HepG2 (cell line): ENCODE data around the gene ARHGAP19. TPM values are rescaled to one million over a fixed set of nuclear protein-coding genes. Genes with fewer than 3 reads are reported as not detected.

Experiments used
- ATF1 ChIP-seq: IDR thresholded peaks from 2 replicates; pipeline ENCODE4 v1.6.1; 2016; ENCODE audit warnings: mild to moderate bottlenecking, control low read depth
- ELF4 ChIP-seq: sonication (generic); formaldehyde crosslinking; IDR thresholded peaks from 2 replicates; pipeline ENCODE4 v1.5.0; 2020; ENCODE audit warnings: missing genetic modification reagents, mild to moderate bottlenecking, moderate library complexity, borderline replicate concordance
- FIP1L1 ChIP-seq: fragments of 200-400 bp; formaldehyde crosslinking; IDR thresholded peaks from 2 replicates; pipeline ENCODE4 v1.6.1; 2018; ENCODE audit warnings: low read depth, mild to moderate bottlenecking, low read length, moderate library complexity, borderline replicate concordance; ENCODE audit not compliant: insufficient read depth
- FOSL1 ChIP-seq: sonication (generic); formaldehyde crosslinking; IDR thresholded peaks from 2 replicates; pipeline ENCODE4 v1.9.0; 2021; ENCODE audit warnings: missing genetic modification reagents, borderline replicate concordance
- FOXC1 ChIP-seq: sonication (generic); formaldehyde crosslinking; IDR thresholded peaks from 2 replicates; pipeline ENCODE4 v1.8.0; 2022; ENCODE audit warnings: mild to moderate bottlenecking, missing genetic modification reagents, borderline replicate concordance
- NRL ChIP-seq: sonication (generic); formaldehyde crosslinking; IDR thresholded peaks from 2 replicates; pipeline ENCODE4 v1.5.0; 2020; ENCODE audit warnings: missing genetic modification reagents, mild to moderate bottlenecking, moderate library complexity, borderline replicate concordance
- PCBP1 ChIP-seq: fragments of 200-400 bp; formaldehyde crosslinking; IDR thresholded peaks from 2 replicates; pipeline ENCODE4 v1.6.1; 2017; ENCODE audit warnings: mild to moderate bottlenecking, low read depth, low read length, borderline replicate concordance
- PHF5A ChIP-seq: IDR thresholded peaks from one replicate; pipeline ENCODE4 v1.6.1; 2018; ENCODE audit warnings: low read depth, missing genetic modification reagents; ENCODE audit not compliant: unreplicated experiment
- PHF8 ChIP-seq: sonication (generic); formaldehyde crosslinking; IDR thresholded peaks from 2 replicates; pipeline ENCODE4 v1.5.0; 2020; ENCODE audit warnings: missing genetic modification reagents
- POLR2AphosphoS5 ChIP-seq: IDR thresholded peaks from 2 replicates; pipeline ENCODE4 v1.6.1; 2012; ENCODE audit warnings: low read depth, low read length
- STAG1 ChIP-seq: sonication (generic); formaldehyde crosslinking; IDR thresholded peaks from 2 replicates; pipeline ENCODE4 v1.4.0; 2020; ENCODE audit warnings: missing genetic modification reagents
- ZKSCAN1 ChIP-seq: fragments of 150-350 bp; IDR thresholded peaks from 2 replicates; pipeline ENCODE4 v1.6.1; 2014; ENCODE audit warnings: low read length
- ZNF331 ChIP-seq: sonication (generic); formaldehyde crosslinking; IDR thresholded peaks from 2 replicates; pipeline ENCODE4 v1.4.0; 2020; ENCODE audit warnings: missing genetic modification reagents
- ZNF451 ChIP-seq: sonication (generic); formaldehyde crosslinking; IDR thresholded peaks from 2 replicates; pipeline ENCODE4 v1.5.0; 2020; ENCODE audit warnings: mild to moderate bottlenecking, missing genetic modification reagents
- ZNF7 ChIP-seq: IDR thresholded peaks from 2 replicates; pipeline ENCODE4 v1.6.1; 2016; ENCODE audit warnings: missing biosample characterization, missing genetic modification reagents
- polyA plus RNA-seq, 8 experiments: library from polyadenylated mRNA; depleted of rRNA in 3 of 8; stranded (reverse) in 7 of 8; unstranded in 1 of 8; fragments of >200 nt; fragmentation: Illumina TruSeq in 4 of 8; extraction: Trizol in 4 of 8; gene quantifications; 2 replicates each; pipeline versions ENCODE4 v1.2.1 to v1.2.3, GENCODE V29; 2011 to 2016; ENCODE audit warnings: low read depth in 4 of 8, missing spikeins in 1 of 8, mixed read lengths in 1 of 8; ENCODE audit not compliant: insufficient read depth in 1 of 8
- total RNA-seq, 5 experiments: library from RNA; depleted of rRNA; stranded (reverse); fragments of >200 nt; fragmentation: Illumina TruSeq; extraction: Trizol; gene quantifications; 2 replicates each; pipeline ENCODE4 v1.2.3, GENCODE V29; 2016; ENCODE audit warnings: low read depth in 1 of 5
- TF ChIP-seq, protein P1 (sequence below), 2 experiments: sonication (generic) in 1 of 2; formaldehyde crosslinking in 1 of 2; IDR thresholded peaks; 2 replicates each; pipeline versions ENCODE4 v1.5.1 to v1.6.1; 2011 to 2020; ENCODE audit warnings: borderline replicate concordance in 1 of 2, low read depth in 1 of 2, low read length in 1 of 2, mild to moderate bottlenecking in 1 of 2, missing genetic modification reagents in 1 of 2, moderate library complexity in 1 of 2
- TF ChIP-seq, protein P2 (sequence below): sonication (generic); formaldehyde crosslinking; IDR thresholded peaks from 2 replicates; pipeline ENCODE4 v1.5.0; 2020; ENCODE audit warnings: mild to moderate bottlenecking, missing genetic modification reagents
- TF ChIP-seq, protein P3 (sequence below): sonication (generic); formaldehyde crosslinking; IDR thresholded peaks from 2 replicates; pipeline ENCODE4 v1.5.0; 2020; ENCODE audit warnings: missing genetic modification reagents

Gene ARHGAP19
- total and polyA plus RNA-seq, 2 of the 13 experiments (the other 11 are each of a cell fraction or from before 2014, with no cell fraction given), result 7.6 to 10.0 TPM

DNA sequence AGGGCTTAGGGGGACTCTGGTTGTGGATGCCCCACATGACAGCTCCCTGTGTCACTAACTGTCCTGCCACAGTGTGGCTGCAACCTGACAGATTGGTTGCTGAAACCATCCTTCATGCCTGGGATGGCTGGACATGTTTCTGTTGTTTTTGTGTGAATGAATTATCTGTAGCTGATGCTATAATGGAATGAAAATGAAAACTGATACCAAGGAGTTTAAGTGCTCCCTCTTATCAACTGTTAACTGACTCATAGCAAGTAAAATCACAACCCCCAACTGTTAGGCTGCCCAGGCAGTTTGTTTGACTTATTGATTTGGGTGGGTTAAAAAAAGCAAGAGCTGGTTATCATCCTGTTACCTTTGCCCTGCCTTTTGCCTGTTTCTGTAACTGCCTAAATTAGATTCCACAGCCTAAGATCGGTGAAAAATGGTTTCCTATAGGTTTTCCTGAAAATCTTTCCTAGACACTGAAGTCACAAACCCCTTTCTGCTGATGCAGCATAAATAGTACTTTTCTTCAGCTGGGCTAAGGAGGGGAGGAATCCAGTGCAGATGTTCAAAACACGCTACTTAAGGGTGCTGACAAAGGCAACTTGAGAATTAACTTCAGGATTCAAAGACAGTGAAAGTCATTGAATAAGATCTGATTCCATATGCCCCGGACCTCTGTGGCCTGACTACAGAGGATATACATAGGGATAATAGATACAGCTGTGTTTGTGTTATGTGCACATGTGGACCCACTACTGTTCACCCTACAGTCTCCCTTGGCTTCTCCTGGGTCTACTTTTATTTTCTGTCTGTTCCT is 36.4 kb upstream of the ARHGAP19 start (continued):
- TF ChIP-seq, protein P1, sequence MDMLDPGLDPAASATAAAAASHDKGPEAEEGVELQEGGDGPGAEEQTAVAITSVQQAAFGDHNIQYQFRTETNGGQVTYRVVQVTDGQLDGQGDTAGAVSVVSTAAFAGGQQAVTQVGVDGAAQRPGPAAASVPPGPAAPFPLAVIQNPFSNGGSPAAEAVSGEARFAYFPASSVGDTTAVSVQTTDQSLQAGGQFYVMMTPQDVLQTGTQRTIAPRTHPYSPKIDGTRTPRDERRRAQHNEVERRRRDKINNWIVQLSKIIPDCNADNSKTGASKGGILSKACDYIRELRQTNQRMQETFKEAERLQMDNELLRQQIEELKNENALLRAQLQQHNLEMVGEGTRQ (IDR thresholded peaks at IDR 0.05; ENCODE audit: low read depth, low read length), result no peak
- TF ChIP-seq, protein P1 (CRISPR knock-in tag; IDR thresholded peaks at IDR 0.05; ENCODE audit: borderline replicate concordance), result no peak
- no peak for TF ChIP-seq ATF1 (CRISPR knock-in tag)
- peak; percentile 78; the same call in 1 of the 2 replicates for TF ChIP-seq FOSL1 (CRISPR knock-in tag)
- TF ChIP-seq STAG1, result no peak
- TF ChIP-seq ZNF7 (CRISPR knock-in tag), result peak; percentile 42; the same call in 1 of the 2 replicates
- TF ChIP-seq ELF4, result no peak
- no peak for TF ChIP-seq ZNF451 (CRISPR knock-in tag)
- no peak for TF ChIP-seq PCBP1
- no peak for TF ChIP-seq FOXC1
- no peak for TF ChIP-seq FIP1L1
- TF ChIP-seq PHF8 (CRISPR knock-in tag), result no peak
- TF ChIP-seq PHF5A, result peak; percentile 63
- TF ChIP-seq ZNF331, result peak; percentile 78; the same call in 1 of the 2 replicates
- TF ChIP-seq, protein P2, sequence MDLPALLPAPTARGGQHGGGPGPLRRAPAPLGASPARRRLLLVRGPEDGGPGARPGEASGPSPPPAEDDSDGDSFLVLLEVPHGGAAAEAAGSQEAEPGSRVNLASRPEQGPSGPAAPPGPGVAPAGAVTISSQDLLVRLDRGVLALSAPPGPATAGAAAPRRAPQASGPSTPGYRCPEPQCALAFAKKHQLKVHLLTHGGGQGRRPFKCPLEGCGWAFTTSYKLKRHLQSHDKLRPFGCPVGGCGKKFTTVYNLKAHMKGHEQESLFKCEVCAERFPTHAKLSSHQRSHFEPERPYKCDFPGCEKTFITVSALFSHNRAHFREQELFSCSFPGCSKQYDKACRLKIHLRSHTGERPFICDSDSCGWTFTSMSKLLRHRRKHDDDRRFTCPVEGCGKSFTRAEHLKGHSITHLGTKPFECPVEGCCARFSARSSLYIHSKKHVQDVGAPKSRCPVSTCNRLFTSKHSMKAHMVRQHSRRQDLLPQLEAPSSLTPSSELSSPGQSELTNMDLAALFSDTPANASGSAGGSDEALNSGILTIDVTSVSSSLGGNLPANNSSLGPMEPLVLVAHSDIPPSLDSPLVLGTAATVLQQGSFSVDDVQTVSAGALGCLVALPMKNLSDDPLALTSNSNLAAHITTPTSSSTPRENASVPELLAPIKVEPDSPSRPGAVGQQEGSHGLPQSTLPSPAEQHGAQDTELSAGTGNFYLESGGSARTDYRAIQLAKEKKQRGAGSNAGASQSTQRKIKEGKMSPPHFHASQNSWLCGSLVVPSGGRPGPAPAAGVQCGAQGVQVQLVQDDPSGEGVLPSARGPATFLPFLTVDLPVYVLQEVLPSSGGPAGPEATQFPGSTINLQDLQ, result no peak
- TF ChIP-seq POLR2AphosphoS5, result no peak
- TF ChIP-seq NRL (CRISPR knock-in tag), result no peak
- TF ChIP-seq ZKSCAN1, result no peak
- TF ChIP-seq, protein P3, sequence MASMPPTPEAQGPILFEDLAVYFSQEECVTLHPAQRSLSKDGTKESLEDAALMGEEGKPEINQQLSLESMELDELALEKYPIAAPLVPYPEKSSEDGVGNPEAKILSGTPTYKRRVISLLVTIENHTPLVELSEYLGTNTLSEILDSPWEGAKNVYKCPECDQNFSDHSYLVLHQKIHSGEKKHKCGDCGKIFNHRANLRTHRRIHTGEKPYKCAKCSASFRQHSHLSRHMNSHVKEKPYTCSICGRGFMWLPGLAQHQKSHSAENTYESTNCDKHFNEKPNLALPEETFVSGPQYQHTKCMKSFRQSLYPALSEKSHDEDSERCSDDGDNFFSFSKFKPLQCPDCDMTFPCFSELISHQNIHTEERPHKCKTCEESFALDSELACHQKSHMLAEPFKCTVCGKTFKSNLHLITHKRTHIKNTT, result no peak
